ENCODE results near the gene OLFM1. TPM values are rescaled to one million over a fixed set of nuclear protein-coding genes. Genes with fewer than 3 reads are reported as not detected.
"Not testable (repeated sequence)": the region's sequence is repeated elsewhere in the genome, so short reads cannot be mapped to it uniquely, and the experiment has no call there.

OLFM1 gene
- polyA plus RNA-seq, 1 donor, result 5.8 TPM

DNA sequence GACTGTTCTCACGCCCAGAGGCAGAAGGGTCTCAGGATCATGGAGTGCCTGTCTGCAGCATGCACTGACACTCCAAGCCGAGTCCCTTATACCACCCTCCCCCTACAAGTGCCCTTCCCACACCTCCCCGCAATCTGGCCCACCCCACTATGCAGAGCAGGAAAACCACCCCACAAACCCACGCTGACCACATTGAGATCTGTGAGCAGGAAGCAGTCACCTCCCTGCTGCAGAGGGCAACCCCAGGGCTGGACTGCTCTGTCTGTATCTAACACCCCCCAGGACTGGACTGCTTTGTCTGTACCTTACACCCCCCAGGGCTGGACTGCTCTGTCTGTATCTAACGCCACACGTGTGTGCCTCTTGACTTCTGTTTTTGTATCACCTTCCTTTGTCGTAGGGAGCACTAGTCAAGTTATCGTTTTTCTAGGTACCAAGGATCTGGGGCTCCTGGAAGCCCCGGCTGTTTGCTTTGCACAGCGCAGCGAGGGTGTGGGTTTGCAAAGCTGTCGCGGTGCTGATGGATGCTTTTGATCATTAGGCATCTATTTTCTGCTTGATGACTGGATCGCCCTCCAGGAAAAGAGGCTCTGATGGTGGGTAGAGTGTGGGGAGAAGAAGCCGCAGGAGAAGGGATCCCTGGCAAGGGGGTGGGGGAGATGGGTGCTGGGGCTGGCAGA is 21.5 kb downstream of the OLFM1 start:
- no peak for DNase-seq

DNA sequence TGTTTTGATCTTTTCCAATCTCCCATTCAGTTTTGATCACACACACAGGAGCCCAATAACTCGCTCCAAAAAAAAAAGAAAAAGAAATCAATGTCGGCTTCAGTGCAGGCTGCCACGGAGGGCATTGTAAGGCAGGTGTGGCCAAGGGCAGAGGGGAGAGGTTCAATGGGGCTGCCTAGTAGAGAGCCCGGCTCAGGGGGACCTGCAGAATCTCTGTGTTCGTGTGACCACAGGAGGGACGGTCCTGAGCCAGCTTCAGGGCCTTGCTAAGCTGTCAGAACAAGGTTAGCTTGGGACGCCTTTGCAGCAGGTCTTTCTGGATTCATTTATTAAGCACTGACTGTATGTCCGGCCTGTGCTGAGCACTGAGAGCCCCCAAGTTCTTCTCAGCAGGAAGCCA is 22.2 kb downstream of the OLFM1 start:
- DNase-seq, result no peak

DNA sequence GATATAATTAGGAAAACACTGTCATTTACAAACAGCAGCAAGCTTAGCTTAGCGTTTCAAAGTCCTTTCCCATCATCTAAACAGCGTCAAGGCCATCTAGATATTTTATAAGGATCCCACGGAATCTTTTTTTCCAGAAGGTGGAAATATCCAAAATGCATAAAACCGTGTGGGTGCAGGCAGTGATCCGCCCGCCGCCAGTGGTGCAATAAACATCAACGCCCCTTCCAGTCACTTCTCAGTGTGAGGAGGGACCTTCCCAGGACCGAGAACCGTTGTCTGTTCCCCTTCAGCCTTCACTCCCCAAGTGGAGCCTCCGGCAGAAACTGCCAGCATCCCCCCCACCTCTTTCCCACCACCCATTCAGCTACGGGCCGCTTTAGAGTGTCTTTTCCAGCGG is 22.9 kb downstream of the OLFM1 start:
- no peak for DNase-seq

DNA sequence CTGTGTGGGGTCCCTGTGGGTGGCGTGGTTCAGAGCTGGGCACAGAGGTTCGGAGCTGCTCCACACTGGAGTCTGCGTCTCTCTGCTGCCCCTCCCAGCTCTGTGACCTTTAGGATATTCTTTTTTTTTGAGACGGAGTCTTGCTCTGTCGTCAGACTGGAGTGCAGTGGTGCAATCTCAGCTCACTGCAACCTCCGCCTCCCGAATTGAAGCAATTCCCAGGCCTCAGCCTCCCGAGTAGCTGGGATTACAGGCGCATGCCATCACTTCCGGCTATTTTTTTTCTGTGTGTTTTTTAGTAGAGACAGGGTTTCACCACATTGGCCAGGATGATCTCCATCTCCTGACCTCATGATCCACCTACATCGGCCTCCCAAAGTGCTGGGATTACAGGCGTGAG is 24.1 kb downstream of the OLFM1 start:
- not testable (repeated sequence) for DNase-seq

DNA sequence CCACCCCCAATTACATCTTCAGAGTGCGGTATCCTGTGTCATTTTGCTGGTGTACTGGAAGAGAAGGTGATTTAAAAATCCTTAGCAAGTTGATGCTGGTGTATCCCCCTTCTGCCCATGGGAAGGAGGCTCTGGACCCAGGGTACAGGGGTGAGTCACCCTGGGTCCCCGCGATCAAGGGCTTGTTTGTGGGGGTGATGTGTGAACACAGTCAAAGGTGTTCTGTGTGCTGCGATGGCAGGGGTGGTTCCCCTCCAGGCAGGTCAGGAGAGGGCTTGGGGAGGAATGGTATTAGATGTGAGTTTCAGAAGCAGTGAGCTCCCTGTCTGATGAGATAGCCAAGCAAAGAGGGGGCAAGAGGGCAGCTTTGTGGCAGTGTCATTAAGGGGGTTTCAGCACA is 28.9 kb downstream of the OLFM1 start:
- no peak for DNase-seq

DNA sequence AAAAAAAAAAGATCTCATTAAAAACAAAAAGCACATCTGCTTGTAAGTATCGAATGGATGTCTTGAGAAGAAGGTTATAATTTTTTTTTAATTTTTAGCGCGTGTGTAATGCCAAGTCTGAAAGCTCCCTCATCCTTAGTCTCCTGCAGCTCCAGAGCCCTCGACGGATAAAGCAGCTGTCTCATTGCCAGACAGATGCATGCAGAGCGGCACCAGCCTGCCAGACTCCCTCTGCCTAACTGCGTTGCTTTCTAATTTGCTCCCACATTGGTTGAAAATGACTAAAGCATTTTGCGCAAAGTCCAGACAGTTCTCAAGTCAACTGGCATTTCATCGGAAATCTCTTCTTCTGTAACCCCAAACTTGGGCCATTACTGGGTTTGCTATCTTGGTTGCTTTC is 29.4 kb downstream of the OLFM1 start:
- DNase-seq, result no peak

DNA sequence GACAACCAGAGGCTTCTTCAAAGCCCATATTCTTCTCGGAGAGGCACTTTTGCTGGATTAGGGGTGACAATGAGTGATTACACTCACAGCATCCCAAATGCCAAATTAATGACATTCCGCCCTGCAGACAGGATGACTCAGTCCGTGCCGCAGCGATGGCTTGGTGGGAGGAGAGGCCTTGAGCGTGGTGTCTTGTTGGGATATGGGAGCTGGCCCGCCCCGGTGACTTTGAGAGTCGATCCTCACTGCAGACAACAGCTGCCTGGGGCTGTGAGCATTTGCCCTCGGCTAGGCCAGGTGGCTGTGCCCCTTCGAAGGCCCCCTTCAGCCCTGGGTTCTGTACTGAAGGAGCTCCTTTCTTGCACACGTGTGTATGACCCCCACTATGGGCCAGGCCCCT is 29.8 kb downstream of the OLFM1 start:
- DNase-seq, result no peak

DNA sequence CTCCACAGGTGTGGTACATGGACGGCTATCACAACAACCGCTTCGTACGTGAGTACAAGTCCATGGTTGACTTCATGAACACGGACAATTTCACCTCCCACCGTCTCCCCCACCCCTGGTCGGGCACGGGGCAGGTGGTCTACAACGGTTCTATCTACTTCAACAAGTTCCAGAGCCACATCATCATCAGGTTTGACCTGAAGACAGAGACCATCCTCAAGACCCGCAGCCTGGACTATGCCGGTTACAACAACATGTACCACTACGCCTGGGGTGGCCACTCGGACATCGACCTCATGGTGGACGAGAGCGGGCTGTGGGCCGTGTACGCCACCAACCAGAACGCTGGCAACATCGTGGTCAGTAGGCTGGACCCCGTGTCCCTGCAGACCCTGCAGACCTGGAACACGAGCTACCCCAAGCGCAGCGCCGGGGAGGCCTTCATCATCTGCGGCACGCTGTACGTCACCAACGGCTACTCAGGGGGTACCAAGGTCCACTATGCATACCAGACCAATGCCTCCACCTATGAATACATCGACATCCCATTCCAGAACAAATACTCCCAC is 32.1 kb downstream of the OLFM1 start:
- no peak for DNase-seq

DNA sequence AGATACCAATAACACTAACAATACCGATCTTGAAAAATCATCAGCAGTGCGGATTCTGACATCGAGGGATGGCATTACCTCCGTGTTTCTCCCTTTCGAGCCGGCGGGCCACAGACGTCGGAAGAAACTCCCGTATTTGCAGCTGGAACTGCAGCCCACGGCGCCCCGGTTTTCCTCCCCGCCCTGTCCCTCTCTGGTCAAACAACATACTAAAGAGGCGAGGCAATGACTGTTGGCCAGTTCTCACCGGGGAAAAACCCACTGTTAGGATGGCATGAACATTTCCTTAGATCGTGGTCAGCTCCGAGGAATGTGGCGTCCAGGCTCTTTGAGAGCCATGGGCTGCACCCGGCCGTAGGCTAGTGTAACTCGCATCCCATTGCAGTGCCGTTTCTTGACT is 32.8 kb downstream of the OLFM1 start:
- no peak for DNase-seq

DNA sequence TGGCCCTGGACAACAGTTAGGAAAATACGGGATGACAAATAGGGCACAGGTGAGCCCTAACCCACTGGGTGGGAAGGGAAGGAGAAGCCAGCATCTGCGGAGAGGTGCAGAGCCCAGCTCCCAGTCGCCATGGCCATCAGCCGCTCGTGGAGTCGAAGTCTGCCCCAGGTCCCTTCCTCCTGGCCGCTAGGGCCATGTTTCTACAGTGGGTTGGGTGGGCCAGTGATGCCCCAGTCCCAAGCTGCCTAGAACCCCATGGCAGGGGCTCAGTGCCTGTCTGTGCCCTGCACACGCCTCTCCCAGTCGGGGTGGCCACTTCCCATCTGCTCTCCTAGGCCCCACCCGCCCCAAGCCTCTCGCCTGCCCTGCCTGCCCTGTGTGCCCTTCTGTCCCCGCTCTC is 34.8 kb downstream of the OLFM1 start:
- no peak for DNase-seq

DNA sequence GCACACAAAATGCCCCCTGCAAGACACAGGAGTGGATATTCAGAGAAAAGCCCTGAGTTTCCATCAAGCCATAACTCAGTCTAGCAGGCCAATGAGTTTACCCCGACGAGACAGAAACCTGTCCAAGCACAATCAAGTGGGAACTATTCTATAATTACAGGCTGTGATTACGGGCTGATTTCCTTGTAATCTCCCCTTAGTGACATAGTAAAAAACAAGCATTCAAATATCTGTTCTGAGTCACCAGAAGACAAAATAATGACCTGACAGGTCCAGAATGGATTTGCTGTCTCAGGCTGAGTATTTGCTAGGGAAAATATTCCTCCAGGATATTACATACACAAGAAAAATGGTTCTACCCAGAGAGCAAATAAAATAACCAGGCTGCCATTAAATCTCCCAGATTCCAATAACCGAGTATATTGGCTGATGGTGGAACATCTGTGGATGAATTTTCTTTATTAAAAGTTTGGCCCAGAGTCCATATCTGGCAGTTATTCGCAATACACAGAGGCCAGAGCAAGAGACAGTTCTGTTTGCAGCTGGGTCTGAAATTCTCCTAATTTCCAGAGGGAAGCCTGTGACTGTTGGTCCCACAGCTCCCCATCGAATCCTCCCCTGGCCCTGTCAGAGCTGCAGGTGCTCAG is 35.8 kb downstream of the OLFM1 start:
- DNase-seq, result no peak

DNA sequence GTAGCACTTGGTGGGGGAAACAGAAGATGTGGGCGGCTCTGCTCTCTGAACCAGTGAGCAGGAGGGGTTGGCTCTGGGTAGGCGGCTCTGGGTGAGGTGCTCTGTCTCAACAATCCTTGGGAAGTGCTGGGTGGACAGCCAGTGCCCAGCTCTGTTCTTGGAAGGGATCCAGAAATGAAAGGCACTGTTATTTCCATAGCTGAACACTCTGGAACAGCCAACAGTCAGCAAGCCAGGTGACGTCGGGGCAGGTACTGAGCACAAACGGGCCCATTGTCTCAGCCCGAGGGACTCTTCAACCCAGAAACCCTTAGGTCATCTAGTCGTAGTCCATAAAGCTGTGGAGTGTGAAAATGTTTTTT is 36.3 kb downstream of the OLFM1 start:
- no peak for DNase-seq

DNA sequence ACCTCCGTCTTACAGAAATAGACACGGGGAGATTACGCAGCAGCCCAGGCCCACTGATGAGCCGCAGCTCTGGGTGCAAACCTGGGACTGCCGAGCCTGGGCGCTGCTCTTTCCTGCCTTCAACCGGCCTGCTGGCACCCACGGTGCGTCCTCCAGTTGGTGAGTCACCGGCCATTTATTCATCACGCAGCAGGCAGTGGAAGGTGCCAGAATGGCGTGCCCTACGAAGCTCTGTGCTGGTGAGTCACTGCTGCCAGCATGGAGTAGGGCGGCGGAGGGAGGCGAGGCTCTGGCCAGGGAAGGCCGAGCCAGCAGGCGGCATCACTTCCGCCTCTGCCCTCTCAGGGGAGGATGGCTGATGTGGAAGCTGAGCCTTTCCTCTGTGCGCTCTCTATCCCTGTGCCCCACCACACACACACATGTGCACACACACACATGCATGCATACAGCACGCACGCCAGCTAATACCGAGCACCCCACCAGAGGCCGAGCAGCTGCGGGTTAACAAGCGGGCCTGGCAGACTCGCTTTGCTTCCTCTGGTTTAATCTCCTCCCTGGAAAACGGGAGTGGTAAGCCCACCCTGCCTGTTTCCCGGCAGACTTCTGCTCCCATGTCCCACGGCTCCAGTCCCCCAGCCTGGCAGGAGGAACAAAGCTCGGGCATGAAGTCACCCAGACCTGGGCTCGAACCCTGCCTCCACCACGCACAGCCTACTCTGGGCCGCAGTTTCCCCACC is 39.2 kb downstream of the OLFM1 start:
- DNase-seq, result no peak

DNA sequence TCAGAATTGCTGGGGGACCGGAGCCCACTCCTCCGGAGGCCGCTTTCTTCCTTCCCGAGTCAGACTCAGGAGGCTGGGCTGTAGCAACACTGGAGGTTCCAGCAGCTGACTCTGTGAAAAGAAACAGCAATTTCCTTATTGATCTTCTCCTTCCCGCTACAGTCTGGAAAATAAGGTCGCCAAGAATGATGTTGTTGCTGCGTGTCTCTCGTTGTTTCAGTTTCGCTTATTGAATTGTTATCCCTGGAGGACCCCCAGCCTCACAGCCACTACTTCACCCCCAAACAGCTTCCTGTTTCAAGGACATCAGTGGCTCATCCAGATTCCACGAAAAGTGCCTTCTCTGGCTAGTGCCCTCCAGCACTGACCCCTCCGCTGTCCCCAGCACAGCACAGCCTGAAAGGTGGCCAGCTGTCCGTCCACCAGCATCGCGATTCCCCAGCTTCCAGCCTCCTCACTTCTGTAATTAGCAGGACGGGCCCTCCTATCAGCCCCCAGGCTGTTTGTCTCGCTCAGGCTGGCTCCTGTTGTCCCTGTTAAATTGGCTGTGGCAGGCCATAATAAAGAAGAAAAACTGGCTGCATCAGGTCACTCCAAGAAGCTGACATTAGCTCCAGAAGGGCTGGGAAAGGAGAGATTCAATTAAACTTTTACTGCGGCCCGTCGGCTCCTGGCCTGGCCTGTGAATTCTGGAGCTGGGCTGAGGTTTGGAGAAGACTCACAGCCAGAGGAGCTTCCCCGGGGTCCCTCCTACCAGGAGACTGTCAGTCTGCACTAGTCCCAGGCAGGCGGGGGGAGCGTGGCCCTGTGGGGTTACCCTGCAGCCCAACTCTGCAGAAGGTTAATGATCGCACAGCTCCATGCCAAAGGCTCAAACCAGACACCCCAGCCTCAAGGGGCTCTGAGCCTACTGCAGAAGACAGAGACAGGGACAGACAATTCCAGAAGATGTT is 40.5 kb downstream of the OLFM1 start:
- peak; percentile 41 for DNase-seq

DNA sequence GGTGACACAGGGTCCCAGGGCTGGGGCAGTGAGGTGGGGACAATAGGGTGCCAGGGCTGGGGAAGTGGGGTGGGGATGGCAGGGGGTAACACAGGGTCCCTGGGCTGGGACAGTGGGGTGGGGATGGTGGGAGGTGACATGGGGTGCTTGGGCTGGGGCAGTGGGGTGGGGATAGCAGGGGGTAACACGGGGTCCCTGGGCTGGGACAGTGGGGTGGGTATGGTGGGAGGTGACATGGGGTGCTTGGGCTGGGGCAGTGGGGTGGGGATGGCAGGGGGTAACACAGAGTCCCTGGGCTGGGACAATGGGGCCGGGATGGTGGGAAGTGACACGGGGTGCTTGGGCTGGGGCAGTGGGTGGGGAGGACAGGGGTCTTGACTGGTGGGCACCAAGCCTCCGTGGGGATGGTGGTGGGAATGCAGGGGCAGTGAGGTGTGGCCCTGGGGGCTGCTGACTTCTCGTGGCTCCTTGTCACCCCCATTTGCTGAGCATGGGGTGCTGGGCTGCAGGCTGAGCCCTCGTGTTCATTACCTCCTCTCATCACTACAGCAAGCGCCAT is 41.7 kb downstream of the OLFM1 start:
- DNase-seq, result no peak

DNA sequence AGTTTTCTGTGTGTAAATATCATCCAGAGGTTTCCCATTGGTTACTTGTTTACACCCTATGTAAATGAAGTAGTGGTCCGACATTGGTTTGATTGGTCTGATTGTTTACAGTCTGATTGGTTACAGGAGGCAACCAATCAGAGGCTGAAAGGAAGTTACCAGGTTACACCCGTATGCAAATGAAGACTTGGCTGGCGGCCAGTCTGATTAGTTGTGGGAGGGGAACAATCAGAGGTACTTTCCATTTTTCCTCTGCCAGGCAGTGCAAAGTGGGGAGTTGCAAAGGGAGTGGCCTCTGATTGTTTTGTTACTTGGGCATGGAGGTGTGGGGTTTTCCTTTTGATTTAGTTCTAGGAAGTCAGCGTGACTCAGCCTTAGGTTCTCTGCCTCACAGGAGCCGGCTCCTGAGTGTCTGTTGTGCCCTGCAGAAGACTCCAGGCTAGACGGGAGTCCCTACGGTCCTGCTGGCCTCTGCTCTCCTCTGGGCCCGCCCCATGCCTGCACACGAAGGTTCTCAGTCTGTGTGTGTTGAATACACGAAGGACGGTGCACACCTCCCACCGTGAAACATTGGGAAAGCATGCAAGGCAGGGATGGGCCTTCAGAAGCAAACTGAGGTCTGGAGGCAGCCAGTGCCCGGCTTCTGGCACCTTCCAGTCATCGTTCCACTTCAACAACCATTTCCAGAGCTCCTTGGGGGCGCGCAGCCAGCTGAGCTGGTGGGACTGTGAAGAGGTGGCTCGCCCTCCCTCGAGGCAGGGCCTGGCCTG is 42.9 kb downstream of the OLFM1 start:
- DNase-seq, result no peak

DNA sequence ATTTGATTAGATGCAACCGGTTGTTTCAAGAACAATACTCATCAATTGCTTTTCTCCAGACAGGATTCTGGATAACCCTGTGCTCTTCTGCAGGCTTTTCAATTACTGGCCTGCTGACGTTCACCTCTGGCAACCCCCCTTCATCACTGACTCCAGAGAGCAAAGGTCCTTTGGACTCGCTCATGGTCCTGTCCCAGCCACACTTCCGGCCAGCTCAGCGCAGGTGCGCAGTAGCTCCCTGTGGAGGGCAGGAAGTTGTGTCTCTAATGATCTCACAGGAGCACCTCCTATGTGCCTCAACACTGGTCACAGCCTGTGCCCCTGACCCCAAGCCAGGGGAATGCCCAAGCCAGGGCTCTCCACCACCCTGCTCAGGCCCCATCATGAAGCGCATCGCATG is 44.0 kb downstream of the OLFM1 start:
- DNase-seq, result no peak

DNA sequence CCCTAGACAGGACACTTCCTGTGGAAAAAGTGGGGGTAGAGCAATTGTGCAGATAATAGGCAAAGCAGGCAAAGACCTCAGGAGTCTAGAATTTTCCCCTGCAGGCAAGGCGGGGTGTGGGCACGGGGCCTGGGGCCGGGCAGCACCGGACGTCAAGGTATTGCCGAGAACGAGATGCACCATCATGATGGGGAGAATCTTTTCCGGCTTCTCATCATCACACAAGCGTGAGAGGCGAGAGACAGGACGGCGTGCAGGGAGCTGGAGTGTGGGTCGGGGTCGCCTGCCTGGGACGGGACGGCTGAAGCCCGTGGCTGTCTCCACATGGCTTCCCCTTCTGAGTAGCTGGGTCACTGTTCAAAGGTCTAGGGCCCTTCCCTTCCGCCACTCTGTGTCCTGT is 44.5 kb downstream of the OLFM1 start:
- DNase-seq, result no peak

DNA sequence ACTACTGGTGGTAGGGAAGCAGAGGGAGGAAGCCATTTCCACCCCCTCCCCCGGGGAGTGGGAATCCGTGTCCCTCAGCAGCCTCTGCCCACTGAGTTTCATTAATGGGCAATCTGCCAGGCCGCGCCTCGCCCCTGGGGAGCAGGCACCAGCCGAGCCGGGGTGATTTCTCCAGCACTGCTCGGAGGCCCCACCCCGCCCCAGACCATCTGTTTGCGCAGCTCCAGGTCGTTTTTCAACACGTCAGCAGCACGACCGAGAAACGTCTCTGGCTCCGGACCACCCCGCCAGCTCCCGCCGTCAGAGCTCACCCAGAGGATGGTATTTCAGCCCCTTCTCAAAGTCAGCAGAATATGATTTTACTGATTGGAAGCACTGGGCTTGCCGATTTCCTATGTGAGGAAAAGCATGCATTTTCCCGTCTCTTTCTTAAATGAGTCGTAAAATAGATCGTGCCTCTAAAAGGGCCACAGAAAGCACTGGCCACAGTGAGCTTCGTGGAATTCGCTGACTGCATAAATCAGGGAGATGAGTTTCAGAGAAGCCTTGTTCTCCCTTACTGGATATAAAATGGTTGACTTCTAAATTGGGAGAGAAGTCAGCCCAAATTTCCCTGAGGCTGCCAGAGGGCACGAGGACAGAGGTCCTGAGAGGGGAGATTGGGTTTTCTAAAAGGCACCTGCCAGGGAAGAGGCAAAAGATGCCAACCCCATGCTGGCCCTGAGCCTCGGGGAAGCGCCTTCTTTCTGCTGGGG is 47.0 kb downstream of the OLFM1 start:
- no peak for DNase-seq

DNA sequence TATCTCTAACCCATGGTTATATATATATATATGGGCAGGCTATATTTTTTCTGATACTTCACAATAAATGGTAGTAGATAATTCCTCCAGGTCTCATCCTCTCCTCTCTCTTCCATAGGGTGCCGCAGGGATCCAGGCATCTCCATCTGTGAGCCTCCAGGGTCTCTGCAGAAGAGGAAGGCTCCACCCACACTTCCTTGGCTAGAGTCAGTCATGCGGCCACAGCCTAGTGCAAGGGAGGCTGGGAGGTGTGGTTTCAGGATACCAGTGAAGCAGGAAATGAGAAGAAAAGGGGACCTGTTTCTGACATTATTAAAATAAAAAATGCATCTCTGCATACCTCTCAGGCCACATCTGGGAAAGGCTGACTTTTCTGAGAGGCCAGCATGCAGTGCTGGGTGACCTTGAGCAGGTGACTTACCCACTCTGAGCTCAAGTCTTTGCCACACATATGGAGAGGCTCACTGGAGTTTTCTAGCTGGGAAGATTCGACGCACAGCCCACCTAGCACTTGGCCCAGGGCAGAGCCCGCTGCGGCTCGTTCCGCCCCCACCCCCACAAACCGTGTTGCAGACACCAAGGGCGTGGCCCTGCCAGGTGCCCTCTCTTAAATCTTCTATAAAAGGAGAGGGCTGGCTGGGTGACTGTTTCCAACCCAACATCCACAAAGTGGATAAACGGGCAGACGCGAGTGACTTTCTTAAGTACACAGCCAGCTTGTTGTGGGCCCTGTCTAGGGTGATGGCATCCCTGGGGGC is 47.9 kb downstream of the OLFM1 start:
- no peak for DNase-seq
